Peyer's patch (tissue), 4 donors: ENCODE measurements around the gene IMMP2L.
"Not testable (repeated sequence)": the region's sequence is repeated elsewhere in the genome, so short reads cannot be mapped to it uniquely, and the experiment has no call there.

Source experiments
- CTCF ChIP-seq, 6 experiments: fragments of 450-650 bp in 4 of 6; fragments of 200-600 bp in 2 of 6; sonication (generic) in 1 of 6; IDR thresholded peaks; one replicate each; pipeline ENCODE4 v1.5.1; 2017 to 2019; ENCODE audit warnings: antibody characterized with exemption in 6 of 6, mild to moderate bottlenecking in 3 of 6, moderate library complexity in 1 of 6
- POLR2A ChIP-seq, 2 donors: fragments of 450-650 bp; IDR thresholded peaks; one replicate each; pipeline ENCODE4 v1.5.1; 2017; ENCODE audit warnings: antibody characterized with exemption in 2 of 2, mild to moderate bottlenecking in 2 of 2, moderate library complexity in 2 of 2

GRCh38 chr7:111450705-111451104 is 111.6 kb downstream of the IMMP2L start:
- not testable (repeated sequence) for TF ChIP-seq CTCF, POLR2A (IDR thresholded peaks at IDR 0.05)
